Activated CD8-positive, alpha-beta memory T cell treated with anti-CD3 and anti-CD28 coated beads for 1 hour (primary cell): Measurements from ENCODE around the gene HOOK2.
A peak's percentile ranks its signal among the peaks of the same experiment; 100 is the strongest.

Source experiments
- DNase-seq, 2 donors: peaks; one replicate each; pipeline ENCODE4 v3.0.0-alpha.2; 2020; ENCODE audit warnings: low read depth in 1 of 2; ENCODE audit errors: extremely low read depth in 1 of 2

HOOK2 gene

GRCh38 chr19:12783291-12783848 lies 8.0 kb upstream of the HOOK2 start:
- no peak for DNase-seq

- DNase-seq: peak; percentile 84 to 91
Measured at GRCh38 chr19:12782424-12783290, 7.3 kb upstream of the HOOK2 start.

- no peak for DNase-seq
Measured at GRCh38 chr19:12782174-12782423, 6.7 kb upstream of the HOOK2 start.

GRCh38 chr19:12779162-12779993 lies 4.0 kb upstream of the HOOK2 start:
- DNase-seq: no peak

GRCh38 chr19:12778905-12779161 lies 3.5 kb upstream of the HOOK2 start:
- no peak for DNase-seq

GRCh38 chr19:12778017-12778904 lies 2.9 kb upstream of the HOOK2 start:
- no peak for DNase-seq

- peak in 1 of 2 donors; percentile 77 for DNase-seq
Measured at GRCh38 chr19:12777217-12778016, 2.1 kb upstream of the HOOK2 start.

DNA sequence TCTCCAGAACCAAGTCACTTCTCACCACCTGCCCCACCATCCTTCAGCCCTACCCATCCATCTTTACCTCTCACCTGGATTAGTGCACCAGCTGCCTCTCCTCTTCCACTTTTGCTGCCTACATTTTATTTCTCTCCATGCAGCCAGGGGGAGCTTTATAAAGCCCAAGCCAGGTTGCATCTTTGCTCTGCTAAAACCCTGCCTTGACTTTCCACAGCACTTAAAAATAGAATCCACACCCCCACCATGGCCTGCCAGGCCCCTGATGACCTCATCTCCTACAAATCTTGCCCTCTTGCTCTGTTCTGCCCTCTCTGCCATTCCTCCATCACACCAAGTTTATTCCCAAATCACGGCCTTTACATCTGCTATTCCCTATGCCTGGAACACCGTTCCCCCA lies 1.8 kb downstream of the HOOK2 start:
- DNase-seq: no peak

DNA sequence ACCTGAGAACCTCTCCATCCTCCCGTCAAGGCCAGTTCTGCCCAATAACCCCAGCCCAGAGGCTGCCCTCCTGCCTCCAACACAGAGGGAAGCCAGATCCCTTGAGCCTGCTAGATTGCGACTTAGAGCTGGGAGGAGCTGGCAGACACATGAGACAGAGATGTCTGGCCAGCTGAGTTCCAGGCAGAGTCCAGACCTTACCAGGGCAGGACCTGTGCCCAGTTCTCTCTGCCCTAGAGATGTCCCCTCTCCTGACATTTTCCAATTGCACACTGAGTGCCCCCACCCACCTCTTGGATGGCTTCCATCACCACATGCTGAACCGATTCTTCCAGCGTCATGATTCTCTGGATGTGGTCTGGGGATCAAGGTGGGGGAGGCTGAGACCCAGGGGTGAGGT lies 3.0 kb downstream of the HOOK2 start:
- no peak for DNase-seq

DNA sequence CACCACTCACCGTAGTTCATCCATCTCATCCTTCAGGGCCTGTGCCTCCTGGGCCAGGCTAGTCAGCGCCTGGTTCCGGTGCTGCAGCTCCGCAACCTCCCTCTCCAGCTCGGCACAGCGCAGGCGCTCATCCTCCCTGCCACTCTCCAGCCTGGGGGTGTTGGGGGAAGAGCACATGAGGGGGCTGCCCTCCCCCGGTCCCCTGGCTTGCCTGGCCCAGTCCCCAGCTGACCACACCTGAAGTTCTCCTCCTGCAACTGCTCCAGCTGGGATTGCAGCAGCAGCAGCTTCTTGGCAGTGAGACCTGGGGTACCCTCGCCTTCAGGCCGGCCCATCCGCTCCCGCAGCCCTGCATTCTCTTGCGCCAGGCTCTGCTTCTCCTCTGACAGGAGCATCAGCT lies 4.4 kb downstream of the HOOK2 start:
- no peak for DNase-seq

GRCh38 chr19:12769689-12770088 lies 5.7 kb downstream of the HOOK2 start:
- DNase-seq: no peak

GRCh38 chr19:12767666-12768065 lies 7.7 kb downstream of the HOOK2 start:
- DNase-seq: no peak

GRCh38 chr19:12767150-12767549 lies 8.2 kb downstream of the HOOK2 start:
- no peak for DNase-seq

DNA sequence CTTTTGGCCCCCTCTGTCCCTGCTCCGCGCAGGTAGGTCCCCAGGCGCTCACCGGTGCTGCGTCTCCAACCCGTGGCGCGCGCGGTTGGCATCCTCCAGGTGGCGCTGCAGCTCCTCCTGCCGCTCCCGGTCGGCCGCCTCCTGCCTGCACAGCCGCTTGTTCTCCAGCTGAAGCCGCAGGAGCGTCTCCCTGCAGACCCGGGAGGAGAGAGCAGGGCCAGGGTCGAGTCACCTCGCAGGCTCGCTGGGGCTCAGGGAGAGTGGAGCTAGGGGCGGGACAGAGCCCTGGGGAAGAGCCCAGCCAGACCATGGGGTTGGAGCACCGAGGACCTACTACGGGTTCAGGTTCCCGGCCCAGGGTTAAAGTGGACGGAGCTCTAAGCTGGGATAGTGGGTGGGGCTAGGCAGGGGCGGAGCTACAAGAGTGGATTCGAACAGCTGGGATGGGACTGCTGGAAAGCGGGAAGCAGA lies 9.3 kb downstream of the HOOK2 start:
- peak; percentile 50 to 57 for DNase-seq

DNA sequence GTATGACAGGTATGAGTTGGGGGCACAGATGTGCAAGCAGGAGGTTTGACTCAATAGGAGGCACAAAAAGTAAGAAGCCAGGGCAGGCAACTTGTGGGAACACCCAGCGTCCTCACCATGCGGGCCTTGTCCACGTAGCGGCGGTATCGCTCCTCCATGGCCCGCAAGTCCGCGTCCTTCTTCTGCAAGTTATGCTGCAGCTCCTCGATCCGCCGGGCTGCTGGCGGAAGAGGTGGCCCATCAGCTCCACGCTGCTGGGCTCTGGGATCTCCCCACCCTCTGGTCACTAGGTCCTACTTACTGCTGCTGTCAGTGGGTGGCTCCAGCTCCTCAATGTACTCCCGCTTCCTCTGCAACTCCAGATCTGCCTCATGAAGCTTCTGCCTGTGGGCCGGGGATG lies 10.7 kb downstream of the HOOK2 start:
- DNase-seq: no peak

DNA sequence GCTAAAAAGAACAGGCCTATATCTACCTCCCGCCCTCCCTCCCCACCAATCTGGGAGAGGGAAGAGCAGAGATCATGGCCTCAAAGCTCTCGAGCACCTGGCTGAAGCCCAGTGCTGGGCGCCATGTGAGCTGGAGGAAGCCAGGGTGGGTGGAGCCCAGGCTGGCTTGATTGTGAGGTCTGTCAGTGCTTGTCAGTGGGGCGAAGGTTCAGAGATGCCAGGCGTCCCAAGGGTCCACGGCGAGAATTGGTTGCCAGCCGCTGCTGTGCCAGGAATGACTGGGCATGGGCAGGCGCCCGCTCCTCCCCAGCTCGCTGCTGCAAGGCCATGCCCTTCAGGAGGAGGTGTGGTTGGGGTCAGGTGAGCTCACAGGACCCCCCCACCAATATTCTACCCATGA lies 12.3 kb downstream of the HOOK2 start:
- no peak for DNase-seq

DNA sequence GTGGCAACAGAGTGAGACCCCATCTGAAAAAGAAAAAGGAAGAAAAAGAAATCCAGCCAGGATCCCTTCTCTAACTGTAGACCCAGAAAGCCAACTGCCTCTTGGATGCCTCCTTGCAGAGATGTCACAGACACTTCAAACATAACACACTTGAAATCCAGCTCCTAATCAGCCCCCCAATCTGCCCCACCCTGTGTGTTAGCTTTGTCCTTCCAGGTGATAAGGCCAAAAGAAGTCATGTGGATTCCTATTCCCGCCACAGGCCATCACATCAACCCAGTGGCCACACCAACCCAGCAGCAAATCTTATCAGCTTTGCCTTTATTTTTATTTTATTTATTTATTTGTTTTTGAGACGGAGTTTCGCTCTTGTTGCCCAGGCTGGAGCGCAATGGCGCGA lies 15.7 kb downstream of the HOOK2 start:
- no peak for DNase-seq

- no peak for DNase-seq
Measured at GRCh38 chr19:12757544-12758274, 17.6 kb downstream of the HOOK2 start.

DNA sequence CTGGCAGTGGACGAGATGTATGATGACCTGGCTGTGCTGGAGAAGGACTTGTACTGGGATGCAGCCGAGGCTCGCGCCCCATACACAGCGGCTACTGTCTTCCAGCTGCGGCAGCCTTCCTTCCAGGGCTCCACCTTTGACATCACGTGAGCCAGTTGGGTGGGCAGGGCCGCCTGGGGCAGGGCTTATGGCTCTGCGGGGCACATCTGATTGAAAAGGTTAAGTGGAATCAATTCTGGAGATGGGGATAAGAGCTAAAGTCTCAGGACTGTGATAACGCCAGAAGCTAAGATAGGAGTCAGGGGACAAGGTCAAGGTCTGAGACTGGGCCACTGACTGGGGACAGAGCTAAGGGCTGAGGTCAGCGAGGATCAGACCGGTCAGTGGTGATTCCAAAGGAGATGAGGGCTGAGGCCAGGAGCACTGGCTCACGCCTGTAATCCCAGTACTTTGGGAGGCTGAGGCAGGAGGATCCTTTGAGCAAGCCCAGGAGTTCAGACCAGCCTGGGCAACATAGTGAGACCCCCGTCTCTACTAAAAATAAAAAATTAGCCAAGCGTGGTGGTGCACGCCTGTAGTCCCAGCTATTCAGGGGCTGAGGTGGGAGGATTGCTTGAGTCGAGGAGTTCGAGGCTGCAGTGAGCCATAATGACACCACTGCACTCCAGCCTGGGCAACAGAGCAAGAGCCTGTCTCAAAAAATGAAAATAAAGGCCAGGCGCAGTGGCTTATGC lies 19.0 kb downstream of the HOOK2 start:
- no peak for DNase-seq
